ENCODE measurements around the gene SLC1A3.
"Not testable (repeated sequence)": the region's sequence is repeated elsewhere in the genome, so short reads cannot be mapped to it uniquely, and the experiment has no call there.

The SLC1A3 gene

DNA sequence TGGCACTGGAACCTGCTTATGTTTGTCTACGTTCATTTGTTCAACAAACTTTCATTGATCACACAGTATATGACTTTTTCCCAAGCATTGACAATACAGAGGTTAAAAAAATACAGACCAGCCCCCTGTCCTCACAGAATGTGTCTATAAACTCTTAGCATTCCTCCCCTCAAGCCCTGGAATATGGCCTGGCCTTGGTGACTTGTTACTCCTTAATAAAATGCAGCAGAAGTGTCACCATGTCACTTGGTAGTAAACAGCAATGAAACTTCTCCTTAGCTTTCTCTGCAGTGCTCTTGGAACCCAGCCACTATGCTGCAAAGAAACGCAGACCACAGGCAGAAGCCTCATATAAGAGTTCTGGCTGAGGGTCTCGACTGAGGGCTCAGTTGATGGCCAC, 19.1 kb upstream of the SLC1A3 start:
- TF ChIP-seq, protein P1, sequence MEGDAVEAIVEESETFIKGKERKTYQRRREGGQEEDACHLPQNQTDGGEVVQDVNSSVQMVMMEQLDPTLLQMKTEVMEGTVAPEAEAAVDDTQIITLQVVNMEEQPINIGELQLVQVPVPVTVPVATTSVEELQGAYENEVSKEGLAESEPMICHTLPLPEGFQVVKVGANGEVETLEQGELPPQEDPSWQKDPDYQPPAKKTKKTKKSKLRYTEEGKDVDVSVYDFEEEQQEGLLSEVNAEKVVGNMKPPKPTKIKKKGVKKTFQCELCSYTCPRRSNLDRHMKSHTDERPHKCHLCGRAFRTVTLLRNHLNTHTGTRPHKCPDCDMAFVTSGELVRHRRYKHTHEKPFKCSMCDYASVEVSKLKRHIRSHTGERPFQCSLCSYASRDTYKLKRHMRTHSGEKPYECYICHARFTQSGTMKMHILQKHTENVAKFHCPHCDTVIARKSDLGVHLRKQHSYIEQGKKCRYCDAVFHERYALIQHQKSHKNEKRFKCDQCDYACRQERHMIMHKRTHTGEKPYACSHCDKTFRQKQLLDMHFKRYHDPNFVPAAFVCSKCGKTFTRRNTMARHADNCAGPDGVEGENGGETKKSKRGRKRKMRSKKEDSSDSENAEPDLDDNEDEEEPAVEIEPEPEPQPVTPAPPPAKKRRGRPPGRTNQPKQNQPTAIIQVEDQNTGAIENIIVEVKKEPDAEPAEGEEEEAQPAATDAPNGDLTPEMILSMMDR (IDR thresholded peaks at IDR 0.05; ENCODE audit: insufficient read depth, low read depth, low read length, missing control alignments) = no peak
- H3K4me3 ChIP-seq (ENCODE audit: low read depth, low read length) = no peak overlapping the region
- no peak for DNase-seq (ENCODE audit: low read depth)

DNA sequence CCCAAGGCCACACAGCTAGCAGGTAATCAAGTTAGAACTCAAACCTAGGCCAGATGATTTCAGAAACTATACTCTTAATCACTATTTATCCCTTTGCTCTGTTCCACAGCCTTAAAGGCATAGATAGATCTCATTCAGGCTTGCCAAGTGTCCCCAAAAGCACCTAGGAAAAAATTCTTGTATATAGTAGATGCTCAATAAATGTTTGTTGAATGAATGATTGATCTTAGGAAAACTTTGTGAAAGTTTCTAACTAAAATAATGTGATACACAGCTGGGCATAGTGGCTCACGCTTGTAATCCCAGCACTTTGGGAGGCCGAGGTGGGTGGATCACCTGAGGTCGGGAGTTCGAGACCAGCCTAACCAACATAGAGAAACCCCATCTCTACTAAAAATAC, 16.7 kb upstream of the SLC1A3 start:
- DNase-seq (ENCODE audit: low read depth); H3K4me3 ChIP-seq (ENCODE audit: low read depth, low read length): not testable (repeated sequence)

DNA sequence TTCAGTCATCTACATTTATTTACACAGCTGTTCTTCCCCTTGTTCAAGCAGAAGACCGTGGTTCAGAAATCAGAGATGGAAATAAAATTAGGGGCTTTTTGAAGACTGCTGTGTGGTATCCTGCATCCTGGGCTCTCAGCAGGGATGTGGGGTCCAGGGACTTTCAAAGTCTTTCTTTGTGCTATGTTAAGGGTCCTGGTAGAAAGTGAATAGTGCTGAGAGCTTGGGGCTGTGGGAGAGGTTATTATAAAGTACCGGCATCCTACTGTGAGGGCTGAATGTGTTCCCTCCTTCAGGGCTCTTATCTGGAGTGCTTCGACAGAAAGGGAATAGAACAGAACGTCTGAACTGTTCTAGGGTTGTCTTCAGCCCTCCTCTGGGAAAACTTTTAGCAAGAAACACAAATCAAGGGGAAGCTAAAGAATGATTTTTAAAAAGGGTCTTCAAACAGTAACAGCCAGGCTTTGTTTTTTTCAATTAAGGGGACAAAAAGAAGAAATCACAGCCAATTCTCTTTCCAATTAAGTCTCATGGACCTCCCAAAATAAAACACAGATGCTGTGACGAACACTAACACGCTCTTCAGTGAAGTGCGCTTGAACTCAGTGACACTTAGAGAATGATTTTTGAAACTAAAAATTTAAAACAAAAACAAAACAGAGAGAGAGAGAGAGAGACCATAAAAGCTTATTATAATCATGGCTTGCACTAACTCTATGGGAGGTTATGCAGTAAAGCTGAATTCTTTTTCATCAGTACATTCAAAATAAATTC, 15.7 kb upstream of the SLC1A3 start:
- DNase-seq (ENCODE audit: low read depth) = no peak
- H3K4me3 ChIP-seq (ENCODE audit: low read depth, low read length) = no peak overlapping the region
- TF ChIP-seq, protein P1 (IDR thresholded peaks at IDR 0.05; ENCODE audit: insufficient read depth, low read depth, low read length, missing control alignments) = no peak

DNA sequence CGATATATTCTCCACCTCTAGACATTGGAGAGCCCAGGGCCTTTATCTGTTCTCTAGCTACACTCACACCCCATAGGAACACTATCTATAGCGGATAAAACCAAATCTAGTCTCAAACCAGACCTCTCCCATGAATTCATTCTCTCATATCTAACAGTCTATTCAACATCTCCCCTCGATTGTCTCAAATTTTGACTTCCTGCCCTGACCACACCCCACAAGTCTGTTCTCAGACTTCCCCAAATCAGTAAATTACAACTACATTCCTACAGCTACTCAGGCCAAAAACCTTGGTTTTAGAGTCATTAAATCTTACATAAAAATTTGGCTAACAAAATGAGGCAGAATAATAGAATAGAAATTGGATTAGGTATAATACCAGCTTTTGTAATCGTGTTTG, 12.5 kb upstream of the SLC1A3 start:
- no peak overlapping the region for H3K4me3 ChIP-seq (ENCODE audit: low read depth, low read length)
- no peak for DNase-seq (ENCODE audit: low read depth)
- TF ChIP-seq, protein P1 (IDR thresholded peaks at IDR 0.05; ENCODE audit: insufficient read depth, low read depth, low read length, missing control alignments) = no peak

DNA sequence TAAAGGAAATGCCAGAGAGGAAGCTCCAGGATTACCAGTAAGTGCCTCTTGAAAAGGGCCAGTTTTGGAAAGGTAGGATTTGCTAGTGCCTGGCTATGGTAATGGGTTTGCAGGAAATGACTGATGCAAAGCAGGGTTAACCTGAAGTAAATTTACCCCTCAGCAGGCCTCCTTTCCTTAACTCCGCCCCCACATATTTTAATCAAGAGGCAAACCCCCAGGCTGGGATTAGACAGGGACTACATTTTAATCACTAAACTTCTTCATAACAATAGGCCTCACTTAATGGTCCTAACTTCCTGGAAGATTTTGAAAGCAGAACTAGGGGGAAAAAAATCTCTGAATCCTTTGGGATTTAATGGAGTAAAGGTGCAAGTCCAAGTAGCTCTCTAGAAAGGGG, 10.2 kb upstream of the SLC1A3 start:
- TF ChIP-seq, protein P1 (IDR thresholded peaks at IDR 0.05; ENCODE audit: insufficient read depth, low read depth, low read length, missing control alignments) = no peak
- no peak for DNase-seq (ENCODE audit: low read depth)

DNA sequence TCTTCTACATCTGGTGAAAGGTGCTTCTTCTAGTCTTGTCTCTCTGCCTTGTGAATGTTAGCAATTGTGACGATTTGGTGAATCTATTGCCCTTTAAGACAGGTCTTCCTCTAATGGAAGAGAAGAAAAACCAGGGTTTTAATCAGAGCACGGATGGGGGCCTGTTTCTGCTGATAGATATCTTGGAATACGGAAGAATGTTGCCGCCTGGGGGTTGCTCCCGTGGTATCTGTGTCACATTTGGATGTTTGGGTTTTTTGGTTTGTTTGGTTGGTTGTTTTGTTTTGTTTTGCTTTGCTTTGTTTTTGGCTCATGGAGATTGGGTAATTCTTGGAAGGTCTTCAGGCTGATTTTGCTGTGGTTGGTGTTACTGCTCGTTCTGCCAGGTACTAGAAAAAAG, 9.7 kb upstream of the SLC1A3 start:
- DNase-seq (ENCODE audit: low read depth) = no peak
- TF ChIP-seq, protein P1 (IDR thresholded peaks at IDR 0.05; ENCODE audit: insufficient read depth, low read depth, low read length, missing control alignments) = no peak
- H3K4me3 ChIP-seq (ENCODE audit: low read depth, low read length) = no peak overlapping the region

More for the DNA sequence above, 10.2 kb upstream of the SLC1A3 start:
- H3K4me3 ChIP-seq (ENCODE audit: low read depth, low read length) = no peak overlapping the region

DNA sequence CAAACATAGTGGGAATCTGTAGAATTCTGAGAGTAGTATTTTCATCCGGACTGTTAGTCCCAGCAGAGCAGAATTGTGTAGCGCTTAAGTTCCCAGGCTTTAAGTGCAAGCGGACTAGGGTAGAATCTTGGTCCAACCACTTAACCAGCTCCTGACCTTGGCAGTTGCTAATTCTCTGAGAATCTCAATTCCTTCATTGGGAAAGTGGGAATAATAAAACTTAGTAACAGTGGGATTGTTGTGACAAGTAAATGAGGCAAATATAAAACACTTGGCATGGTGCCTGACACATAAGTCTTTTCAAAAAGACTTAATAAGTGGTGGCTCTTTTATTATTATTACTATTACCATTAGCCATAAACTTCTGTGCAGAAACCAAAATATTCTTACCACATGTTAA, 8.4 kb upstream of the SLC1A3 start:
- TF ChIP-seq, protein P1 (IDR thresholded peaks at IDR 0.05; ENCODE audit: insufficient read depth, low read depth, low read length, missing control alignments) = no peak
- no peak overlapping the region for H3K4me3 ChIP-seq (ENCODE audit: low read depth, low read length)
- no peak for DNase-seq (ENCODE audit: low read depth)
